MCF 10A (cell line): ENCODE results near the gene DOHH. TPM values are rescaled to one million over a fixed set of nuclear protein-coding genes. Genes with fewer than 3 reads are reported as not detected.

ENCODE experiments used
- BruUV-seq: library from RNA; stranded (reverse); fragments of 400-500 nt; replicated peaks from 2 replicates; lab custom pipeline; 2021; lab: Mats Ljungman, UMichigan
- CTCF ChIA-PET: fragments of 300-600 bp; sonication (Branson Sonifier 250); formaldehyde crosslinking; extraction: SDS; loops from one replicate; lab custom pipeline; 2021; ENCODE audit warnings: antibody characterized with exemption, inconsistent platforms; lab: Yijun Ruan, JAX
- POLR2A ChIA-PET: fragments of 300-600, 350-650 bp; sonication (Branson Sonifier 250); formaldehyde crosslinking; extraction: SDS; loops from one replicate; lab custom pipeline; 2020; ENCODE audit warnings: antibody characterized with exemption, inconsistent platforms; lab: Yijun Ruan, JAX
- DNase-seq: peaks from one replicate; pipeline ENCODE4 v3.0.0-alpha.2; 2018; ENCODE audit not compliant: unreplicated experiment
- H3K27ac Mint-ChIP-seq: one replicate; pipeline ENCODE4 v1.8.0; 2022; ENCODE audit warnings: mild to moderate bottlenecking, low read depth, mixed read lengths; ENCODE audit not compliant: unreplicated experiment
- H3K27me3 Mint-ChIP-seq: one replicate; pipeline ENCODE4 v1.8.0; 2022; ENCODE audit warnings: mixed read lengths; ENCODE audit not compliant: insufficient read depth, unreplicated experiment
- H3K36me3 Mint-ChIP-seq: one replicate; pipeline ENCODE4 v1.8.0; 2022; ENCODE audit warnings: mild to moderate bottlenecking, moderate library complexity, mixed read lengths; ENCODE audit not compliant: insufficient read depth, unreplicated experiment
- H3K4me1 Mint-ChIP-seq: one replicate; pipeline ENCODE4 v1.8.0; 2022; ENCODE audit warnings: mixed read lengths; ENCODE audit not compliant: insufficient read depth, unreplicated experiment
- H3K4me3 Mint-ChIP-seq: one replicate; pipeline ENCODE4 v1.8.0; 2022; ENCODE audit warnings: mild to moderate bottlenecking, moderate library complexity, mixed read lengths; ENCODE audit not compliant: unreplicated experiment
- H3K9me3 Mint-ChIP-seq: one replicate; pipeline ENCODE4 v1.8.0; 2022; ENCODE audit warnings: mixed read lengths; ENCODE audit not compliant: unreplicated experiment
- intact Hi-C: fragments of 100-400 bp; cut with micrococcal nuclease; formaldehyde crosslinking; loops from 2 replicates; pipeline ENCODE4 v1.14.1; 2022
- total RNA-seq: library from RNA; stranded (reverse); gene quantifications from 2 replicates; pipeline ENCODE4 v1.2.3, GENCODE V29; 2022
- TF ChIP-seq, protein P1 (sequence below): fragments of 200-600 bp; IDR thresholded peaks from one replicate; pipeline ENCODE4 v1.8.0; 2022; ENCODE audit warnings: antibody characterized with exemption, mild to moderate bottlenecking; ENCODE audit not compliant: unreplicated experiment

DOHH gene
- total RNA-seq, 1 experiment from 2014 or later: 16.3 TPM

DNA sequence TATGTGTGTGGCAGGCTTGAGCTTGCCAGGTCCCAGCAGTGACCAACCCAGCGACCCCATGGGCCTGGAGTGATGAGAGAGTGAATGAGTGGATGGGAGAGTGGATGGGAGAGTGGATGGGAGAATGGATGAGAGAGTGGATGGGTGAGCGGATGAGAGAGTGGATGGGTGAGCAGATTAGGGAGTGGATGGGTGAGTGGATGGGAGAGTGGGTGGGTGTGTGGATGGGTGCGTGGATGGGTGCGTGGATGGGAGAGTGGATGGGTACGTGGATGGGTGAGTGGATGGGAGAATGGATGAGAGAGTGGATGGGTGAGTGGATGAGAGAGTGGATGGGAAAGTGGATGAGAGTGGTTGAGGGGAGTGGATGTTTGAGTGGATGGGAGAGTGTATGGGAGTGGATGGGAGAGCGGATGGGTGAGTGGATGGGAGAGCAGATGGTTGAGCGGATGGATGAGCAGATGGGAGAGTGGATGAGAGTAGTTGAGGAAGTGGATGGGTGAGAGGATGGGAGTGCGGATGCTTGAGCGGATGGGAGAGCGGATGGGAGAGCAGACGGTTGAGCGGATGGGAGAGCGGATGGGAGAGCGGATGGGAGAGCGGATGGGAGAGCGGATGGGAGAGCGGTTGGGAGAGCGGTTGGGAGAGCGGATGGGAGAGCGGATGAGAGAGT lies 28.2 kb upstream of the DOHH start:
- TF ChIP-seq, protein P1, sequence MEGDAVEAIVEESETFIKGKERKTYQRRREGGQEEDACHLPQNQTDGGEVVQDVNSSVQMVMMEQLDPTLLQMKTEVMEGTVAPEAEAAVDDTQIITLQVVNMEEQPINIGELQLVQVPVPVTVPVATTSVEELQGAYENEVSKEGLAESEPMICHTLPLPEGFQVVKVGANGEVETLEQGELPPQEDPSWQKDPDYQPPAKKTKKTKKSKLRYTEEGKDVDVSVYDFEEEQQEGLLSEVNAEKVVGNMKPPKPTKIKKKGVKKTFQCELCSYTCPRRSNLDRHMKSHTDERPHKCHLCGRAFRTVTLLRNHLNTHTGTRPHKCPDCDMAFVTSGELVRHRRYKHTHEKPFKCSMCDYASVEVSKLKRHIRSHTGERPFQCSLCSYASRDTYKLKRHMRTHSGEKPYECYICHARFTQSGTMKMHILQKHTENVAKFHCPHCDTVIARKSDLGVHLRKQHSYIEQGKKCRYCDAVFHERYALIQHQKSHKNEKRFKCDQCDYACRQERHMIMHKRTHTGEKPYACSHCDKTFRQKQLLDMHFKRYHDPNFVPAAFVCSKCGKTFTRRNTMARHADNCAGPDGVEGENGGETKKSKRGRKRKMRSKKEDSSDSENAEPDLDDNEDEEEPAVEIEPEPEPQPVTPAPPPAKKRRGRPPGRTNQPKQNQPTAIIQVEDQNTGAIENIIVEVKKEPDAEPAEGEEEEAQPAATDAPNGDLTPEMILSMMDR: no peak
- Mint-ChIP-seq H3K9me3 (no peaks in the 10 kb centered on the region), H3K36me3 (peaks cover 26% of the 10 kb centered on the region), H3K4me1 (no peaks in the 10 kb centered on the region), H3K27ac (no peak overlapping the region), H3K4me3 (no peak overlapping the region), H3K27me3 (no peaks in the 10 kb centered on the region)
- intact Hi-C loops: no loop called here
- BruUV-seq: no TSS peak
- ChIA-PET CTCF (no interaction called here), POLR2A (no interaction called here)
- no peak for DNase-seq

DNA sequence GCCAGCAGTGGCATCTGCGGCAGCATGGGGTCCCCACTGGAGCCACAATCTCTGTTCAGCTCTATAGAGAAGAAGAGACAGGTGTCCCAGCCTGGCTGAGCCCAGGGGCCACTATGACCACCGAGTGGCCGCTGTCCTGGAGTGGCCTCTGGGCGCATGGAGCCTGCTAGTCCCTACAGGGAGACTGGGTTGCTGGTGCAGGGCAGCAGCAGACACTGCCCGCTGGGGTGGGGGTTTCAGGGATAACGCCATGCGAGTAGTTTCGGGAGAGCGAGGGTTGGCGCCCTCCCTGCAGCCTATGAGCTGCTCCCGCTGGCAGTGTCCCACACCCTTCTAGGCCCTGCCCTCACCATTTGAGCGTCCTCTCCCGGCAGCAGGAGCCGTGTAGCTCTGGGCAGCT lies 27.6 kb upstream of the DOHH start:
- no peak overlapping the region for H3K4me3 Mint-ChIP-seq
- H3K36me3 Mint-ChIP-seq: peaks cover 22% of the 10 kb centered on the region
- intact Hi-C loops: no loop called here
- ChIA-PET POLR2A (interaction anchor here (0.5 kb wide), 1 partner anchor 485 kb away, joined by 3 read pairs; no protein-coding TSS in a partner anchor), CTCF (interaction anchor here (0.6 kb wide), 1 partner anchor 18 kb away, joined by 5 read pairs; no protein-coding TSS in a partner anchor)
- no peaks in the 10 kb centered on the region for H3K27me3 Mint-ChIP-seq
- no peak for DNase-seq
- TF ChIP-seq, protein P1: no peak
- no peaks in the 10 kb centered on the region for H3K9me3 Mint-ChIP-seq
- no peak overlapping the region for H3K27ac Mint-ChIP-seq
- no peaks in the 10 kb centered on the region for H3K4me1 Mint-ChIP-seq
- BruUV-seq: no TSS peak

DNA sequence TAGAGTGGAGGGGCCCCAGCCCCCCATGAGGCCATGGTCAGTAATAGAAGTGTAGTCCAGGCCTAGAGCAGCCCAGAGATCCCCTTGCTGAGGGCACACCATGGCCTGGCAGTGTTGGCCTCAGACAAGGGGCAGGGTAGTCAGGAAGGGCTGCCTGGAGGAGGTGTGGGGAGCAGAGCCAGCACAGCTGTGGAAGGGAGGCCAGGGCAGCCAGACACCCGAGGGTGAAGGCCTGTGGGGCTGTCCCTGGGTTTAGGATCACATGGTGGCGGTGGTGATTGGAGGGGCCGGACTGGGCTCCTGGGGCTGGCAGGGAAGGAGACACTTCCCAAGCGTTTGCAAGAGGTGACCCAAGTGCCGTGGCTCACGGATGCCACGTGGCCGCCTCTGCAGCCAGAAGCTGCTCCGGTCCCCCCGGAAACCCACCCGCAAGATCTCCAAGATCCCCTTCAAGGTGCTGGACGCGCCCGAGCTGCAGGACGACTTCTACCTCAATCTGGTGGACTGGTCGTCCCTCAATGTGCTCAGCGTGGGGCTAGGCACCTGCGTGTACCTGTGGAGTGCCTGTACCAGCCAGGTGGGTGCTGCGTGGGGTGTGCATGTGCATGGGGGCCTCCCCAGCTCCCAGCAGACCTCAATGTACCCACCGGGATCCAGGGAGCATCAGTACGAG lies 26.9 kb upstream of the DOHH start:
- Mint-ChIP-seq H3K36me3 (peaks cover 19% of the 10 kb centered on the region), H3K9me3 (no peaks in the 10 kb centered on the region), H3K4me1 (no peaks in the 10 kb centered on the region), H3K27me3 (no peaks in the 10 kb centered on the region), H3K27ac (no peak overlapping the region), H3K4me3 (no peak overlapping the region)
- intact Hi-C loops: no loop called here
- no peak for DNase-seq
- CTCF ChIA-PET: interaction anchor here (0.6 to 1.0 kb wide), 2 partner anchors 18 to 43 kb away, joined by 3 to 5 read pairs; no protein-coding TSS in a partner anchor
- POLR2A ChIA-PET: interaction anchor here (0.5 kb wide), 1 partner anchor 484 kb away, joined by 3 read pairs; no protein-coding TSS in a partner anchor
- TF ChIP-seq, protein P1: no peak
- BruUV-seq: no TSS peak

DNA sequence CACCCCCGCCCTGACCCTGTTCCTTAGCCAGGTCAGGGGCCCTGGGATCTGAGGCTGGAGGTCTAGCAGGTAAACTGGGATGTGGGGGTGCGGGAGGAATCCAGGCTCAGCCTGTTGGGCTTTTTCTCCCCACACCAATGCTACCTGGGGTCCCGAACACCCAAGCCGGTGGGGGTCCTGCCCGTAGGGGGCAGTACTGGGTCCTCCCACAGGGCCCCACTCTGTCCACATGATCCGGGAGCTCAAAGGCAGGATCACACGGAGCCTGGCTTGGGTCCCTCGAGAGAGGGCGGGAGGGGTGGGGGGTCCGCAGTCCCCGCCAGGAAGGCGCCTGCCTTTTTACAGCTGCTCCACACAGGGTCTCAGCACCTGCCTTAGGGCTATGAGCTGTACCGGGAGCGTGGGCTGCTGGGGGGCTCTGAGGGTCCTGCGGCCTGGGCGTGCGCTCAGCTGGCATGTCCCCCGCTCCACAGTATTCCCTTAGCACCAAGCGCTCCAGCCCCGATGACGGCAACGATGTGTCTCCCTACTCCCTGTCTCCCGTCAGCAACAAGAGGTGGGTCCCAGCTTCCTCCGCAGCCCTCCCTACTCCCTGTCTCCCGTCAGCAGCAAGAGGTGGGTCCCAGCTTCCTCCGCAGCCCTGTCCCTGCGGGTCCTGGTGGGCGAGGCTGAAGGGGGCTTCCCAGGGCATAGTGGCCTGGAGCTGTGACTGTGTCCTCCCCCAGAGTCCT lies 26.2 kb upstream of the DOHH start:
- POLR2A ChIA-PET: no interaction called here
- no peak for DNase-seq
- Mint-ChIP-seq H3K9me3 (no peaks in the 10 kb centered on the region), H3K4me3 (no peak overlapping the region), H3K27me3 (no peaks in the 10 kb centered on the region), H3K36me3 (peaks cover 24% of the 10 kb centered on the region), H3K4me1 (no peaks in the 10 kb centered on the region), H3K27ac (no peak overlapping the region)
- intact Hi-C loops: no loop called here
- TF ChIP-seq, protein P1: no peak
- CTCF ChIA-PET: interaction anchor here (0.5 to 1.0 kb wide), 2 partner anchors 42 to 222 kb away, joined by 3 read pairs; no protein-coding TSS in a partner anchor
- BruUV-seq: no TSS peak
